Left forelimb (tissue), 1 donor: ENCODE data around the gene VSIG8.

Experiments used
- DNase-seq: peaks from one replicate; pipeline ENCODE4 v3.0.0-alpha.2; 2018; ENCODE audit warnings: low spot score

The VSIG8 gene

DNA sequence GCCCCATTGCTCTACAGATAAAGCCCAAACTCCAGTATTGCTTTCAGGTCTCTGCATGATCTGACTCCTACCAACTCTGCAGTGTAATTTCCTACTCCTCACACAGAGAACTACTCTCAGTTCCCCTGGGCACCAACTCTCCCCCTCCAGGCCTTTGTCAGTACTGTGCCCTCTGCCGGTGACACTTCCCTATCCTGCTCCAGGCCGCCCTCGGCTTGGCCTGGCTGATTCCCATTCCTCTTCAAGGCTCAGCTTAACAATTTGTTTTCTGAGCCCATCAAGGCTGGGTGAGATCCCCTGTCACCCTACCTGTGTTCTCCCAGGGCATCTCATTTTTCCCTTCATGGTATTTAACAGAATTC lies 33.2 kb downstream of the VSIG8 start:
- no peak for DNase-seq

GRCh38 chr1:159828581-159829272 lies 33.7 kb downstream of the VSIG8 start:
- no peak for DNase-seq

DNA sequence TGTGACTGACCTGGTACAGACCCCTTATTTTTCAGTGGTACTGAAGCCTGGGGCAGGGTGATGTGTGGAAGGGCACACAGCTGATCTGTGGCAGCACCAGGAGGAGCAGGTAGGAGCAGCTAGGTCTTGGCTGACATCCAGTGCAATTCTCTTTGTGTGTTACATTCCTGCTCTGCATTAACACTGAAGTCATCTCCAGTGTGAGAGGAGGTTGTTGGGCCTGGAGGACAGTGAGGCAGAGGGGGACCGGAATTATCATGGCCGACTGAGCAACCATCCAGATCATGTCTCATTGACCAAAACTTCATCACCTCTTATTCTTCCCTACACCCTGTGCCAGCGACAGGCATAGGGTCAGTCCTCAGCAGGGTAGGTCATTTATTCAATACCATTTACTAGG lies 34.3 kb downstream of the VSIG8 start:
- DNase-seq, result no peak

DNA sequence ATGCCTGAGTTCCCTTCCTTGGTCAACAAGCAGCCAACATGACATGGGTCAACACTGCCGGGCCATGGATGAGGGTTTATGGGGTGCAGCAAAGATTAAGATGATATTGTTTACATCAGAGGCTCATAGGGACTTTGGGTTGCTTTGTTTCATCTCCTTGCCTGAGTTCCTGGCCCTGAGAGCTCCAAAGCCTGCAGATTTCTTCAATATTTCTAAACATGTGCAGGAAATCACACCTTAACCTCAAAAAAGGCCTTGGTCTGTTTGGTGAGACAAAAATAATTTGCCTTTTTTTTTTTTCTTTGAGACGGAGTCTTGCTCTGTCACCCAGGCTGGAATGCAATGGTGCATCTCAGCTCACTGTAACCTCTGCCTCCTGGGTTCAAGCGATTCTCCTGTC lies 34.9 kb downstream of the VSIG8 start:
- DNase-seq, result no peak

DNA sequence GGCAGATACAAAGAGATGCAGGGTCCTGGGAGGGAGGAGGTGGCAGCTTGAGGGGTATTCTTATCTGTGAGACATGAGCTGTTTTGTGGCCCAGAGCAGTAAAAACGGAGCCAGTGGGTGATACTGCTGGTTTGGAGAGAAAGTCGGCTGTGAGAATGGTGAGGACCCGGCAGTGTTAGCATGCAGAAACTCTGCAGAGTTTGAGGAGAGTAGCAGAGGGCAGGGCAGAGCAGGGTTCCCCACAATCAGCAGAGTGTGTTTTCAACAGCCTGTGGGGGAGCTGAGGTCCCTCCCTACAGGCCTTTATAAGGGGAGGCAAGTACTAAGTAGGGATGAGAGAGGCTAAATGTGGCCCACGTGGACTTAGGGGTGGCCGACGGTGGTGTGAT lies 35.4 kb downstream of the VSIG8 start:
- DNase-seq, result no peak

DNA sequence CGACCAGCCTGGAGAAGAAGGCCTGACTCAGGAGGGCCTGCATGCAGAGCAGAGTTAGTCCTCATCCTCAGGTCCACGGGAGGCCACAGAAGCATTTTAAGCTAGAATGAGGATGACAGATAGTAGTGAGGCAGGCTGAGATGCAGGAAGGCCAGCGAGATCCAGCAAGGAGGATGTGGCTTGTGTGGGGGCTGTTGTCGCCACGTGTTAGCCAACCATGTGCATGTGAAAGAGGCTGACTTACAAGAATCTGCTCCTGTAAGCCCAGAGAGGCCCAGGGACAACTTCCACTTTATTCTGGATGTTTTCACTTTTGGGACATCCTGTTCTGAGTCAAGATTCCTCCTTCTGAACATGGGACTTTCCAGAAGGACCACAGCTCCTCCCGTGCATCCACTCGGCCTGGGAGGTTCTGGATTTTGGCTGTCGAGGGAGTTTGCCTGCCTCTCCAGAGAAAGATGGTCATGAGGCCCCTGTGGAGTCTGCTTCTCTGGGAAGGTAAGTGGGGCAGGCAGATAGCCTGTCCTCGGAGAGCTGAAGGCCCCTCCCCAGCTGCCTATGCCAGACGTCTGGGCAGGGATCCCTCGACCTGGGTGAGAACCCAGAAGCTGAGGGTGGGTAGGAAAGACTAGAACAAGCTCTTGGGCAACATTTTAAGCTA lies 35.9 kb downstream of the VSIG8 start, which contains the start of gene SLAMF8:
Gene SLAMF8 (plus strand): TSS at position 433 of the 661 bp plus-strand sequence. CDS start 26 bp downstream, at position 459.
- no peak for DNase-seq

- DNase-seq, result no peak
These were observed 36.9 kb downstream of the VSIG8 start for GRCh38 chr1:159825564-159825963.

DNA sequence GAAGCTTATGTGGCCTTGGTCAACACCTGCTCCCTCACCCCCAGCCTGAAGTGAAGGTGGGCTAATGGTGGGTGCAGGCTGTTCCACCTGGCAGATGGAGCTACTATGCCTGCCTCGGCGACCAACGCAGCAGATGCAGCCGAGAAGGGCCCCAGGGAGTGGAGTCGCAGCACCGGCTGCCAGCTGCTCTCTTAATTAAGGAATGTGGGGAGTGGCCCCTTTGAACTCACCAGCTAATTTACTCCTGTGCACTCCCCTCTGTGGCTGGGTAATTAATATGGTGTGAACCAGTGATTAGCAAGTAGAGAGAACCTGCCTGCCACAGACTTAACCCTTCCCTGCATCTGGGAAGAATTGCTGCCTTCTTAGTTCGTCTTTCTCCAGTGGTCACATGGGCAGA lies 39.1 kb downstream of the VSIG8 start:
- DNase-seq, result no peak

- no peak for DNase-seq
These were observed 41.1 kb downstream of the VSIG8 start for GRCh38 chr1:159821171-159821867.

- DNase-seq, result no peak
These were observed 45.0 kb downstream of the VSIG8 start for GRCh38 chr1:159817276-159818041.

- DNase-seq, result no peak
These were observed 46.5 kb downstream of the VSIG8 start for GRCh38 chr1:159815926-159816325.

GRCh38 chr1:159804924-159805323 lies 57.5 kb downstream of the VSIG8 start:
- no peak for DNase-seq
